A549 (cell line): ENCODE measurements around the gene HPN.

Experiments
- MAFK ChIP-seq: fragments of 450-650 bp; IDR thresholded peaks from 2 replicates; pipeline ENCODE4 v1.6.1; 2014; ENCODE audit not compliant: partially characterized antibody
- RFX5 ChIP-seq: fragments of 450-650 bp; IDR thresholded peaks from 2 replicates; pipeline ENCODE4 v1.7.1; 2014; ENCODE audit warnings: antibody characterized with exemption, mild to moderate bottlenecking, moderate library complexity
- ZC3H11A ChIP-seq: fragments of 450-650 bp; IDR thresholded peaks from 2 replicates; pipeline ENCODE4 v1.6.1; 2014; ENCODE audit warnings: antibody characterized with exemption, mild to moderate bottlenecking
- TF ChIP-seq, protein P1 (sequence below): fragments of >200 bp; sonication (Bioruptor Twin); formaldehyde crosslinking; IDR thresholded peaks from 3 replicates; pipeline ENCODE4 v1.5.1; 2016
- TF ChIP-seq, protein P2 (sequence below): fragments of >200 bp; sonication (Bioruptor Twin); formaldehyde crosslinking; IDR thresholded peaks from 2 replicates; pipeline ENCODE4 v1.6.1; 2016

DNA sequence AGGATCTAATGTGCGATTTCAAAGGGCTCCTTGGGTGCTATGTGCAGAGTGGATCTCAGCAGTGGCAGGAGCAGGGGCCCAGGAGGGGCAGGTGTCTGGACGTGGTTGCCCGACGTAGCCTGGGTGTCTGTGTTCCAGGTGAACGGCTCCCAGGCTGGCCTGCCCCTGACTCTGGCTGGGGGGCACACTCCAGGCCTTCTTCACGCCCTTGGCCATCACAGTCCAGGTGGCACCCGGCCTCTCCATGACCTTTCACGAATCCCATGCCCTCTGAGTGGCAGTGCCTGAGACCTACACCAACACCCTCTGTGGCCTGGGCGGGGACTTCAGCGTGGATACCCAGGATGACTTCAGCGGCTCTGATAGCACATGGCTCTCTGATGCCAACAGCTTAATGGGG lies 62.8 kb downstream of the HPN start:
- TF ChIP-seq ZC3H11A (no peak), MAFK (no peak), RFX5 (no peak)
- TF ChIP-seq, protein P1, sequence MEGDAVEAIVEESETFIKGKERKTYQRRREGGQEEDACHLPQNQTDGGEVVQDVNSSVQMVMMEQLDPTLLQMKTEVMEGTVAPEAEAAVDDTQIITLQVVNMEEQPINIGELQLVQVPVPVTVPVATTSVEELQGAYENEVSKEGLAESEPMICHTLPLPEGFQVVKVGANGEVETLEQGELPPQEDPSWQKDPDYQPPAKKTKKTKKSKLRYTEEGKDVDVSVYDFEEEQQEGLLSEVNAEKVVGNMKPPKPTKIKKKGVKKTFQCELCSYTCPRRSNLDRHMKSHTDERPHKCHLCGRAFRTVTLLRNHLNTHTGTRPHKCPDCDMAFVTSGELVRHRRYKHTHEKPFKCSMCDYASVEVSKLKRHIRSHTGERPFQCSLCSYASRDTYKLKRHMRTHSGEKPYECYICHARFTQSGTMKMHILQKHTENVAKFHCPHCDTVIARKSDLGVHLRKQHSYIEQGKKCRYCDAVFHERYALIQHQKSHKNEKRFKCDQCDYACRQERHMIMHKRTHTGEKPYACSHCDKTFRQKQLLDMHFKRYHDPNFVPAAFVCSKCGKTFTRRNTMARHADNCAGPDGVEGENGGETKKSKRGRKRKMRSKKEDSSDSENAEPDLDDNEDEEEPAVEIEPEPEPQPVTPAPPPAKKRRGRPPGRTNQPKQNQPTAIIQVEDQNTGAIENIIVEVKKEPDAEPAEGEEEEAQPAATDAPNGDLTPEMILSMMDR = no peak
- TF ChIP-seq, protein P2, sequence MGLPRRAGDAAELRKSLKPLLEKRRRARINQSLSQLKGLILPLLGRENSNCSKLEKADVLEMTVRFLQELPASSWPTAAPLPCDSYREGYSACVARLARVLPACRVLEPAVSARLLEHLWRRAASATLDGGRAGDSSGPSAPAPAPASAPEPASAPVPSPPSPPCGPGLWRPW = no peak
